ENCODE data around the gene AKT1S1.
"Not testable (repeated sequence)": the region's sequence is repeated elsewhere in the genome, so short reads cannot be mapped to it uniquely, and the experiment has no call there.

The AKT1S1 gene

GRCh38 chr19:49823472-49823871, 53.7 kb downstream of the AKT1S1 start:
- H3K4me3 ChIP-seq (ENCODE audit: low read depth, low read length): no peak overlapping the region
- no peak overlapping the region for H3K27ac ChIP-seq
- H3K4me1 ChIP-seq: peaks cover 3% of the 10 kb centered on the region
- H3K9me3 ChIP-seq (ENCODE audit: control insufficient read depth, low read length): no peaks in the 10 kb centered on the region
- H3K4me2 ChIP-seq (ENCODE audit: low read length): no peak overlapping the region
- H3K36me3 ChIP-seq (ENCODE audit: control insufficient read depth, insufficient read depth, low read length): no peaks in the 10 kb centered on the region
- no peak overlapping the region for H2AFZ ChIP-seq
- H3K9ac ChIP-seq: no peak overlapping the region
- TF ChIP-seq, protein P1, sequence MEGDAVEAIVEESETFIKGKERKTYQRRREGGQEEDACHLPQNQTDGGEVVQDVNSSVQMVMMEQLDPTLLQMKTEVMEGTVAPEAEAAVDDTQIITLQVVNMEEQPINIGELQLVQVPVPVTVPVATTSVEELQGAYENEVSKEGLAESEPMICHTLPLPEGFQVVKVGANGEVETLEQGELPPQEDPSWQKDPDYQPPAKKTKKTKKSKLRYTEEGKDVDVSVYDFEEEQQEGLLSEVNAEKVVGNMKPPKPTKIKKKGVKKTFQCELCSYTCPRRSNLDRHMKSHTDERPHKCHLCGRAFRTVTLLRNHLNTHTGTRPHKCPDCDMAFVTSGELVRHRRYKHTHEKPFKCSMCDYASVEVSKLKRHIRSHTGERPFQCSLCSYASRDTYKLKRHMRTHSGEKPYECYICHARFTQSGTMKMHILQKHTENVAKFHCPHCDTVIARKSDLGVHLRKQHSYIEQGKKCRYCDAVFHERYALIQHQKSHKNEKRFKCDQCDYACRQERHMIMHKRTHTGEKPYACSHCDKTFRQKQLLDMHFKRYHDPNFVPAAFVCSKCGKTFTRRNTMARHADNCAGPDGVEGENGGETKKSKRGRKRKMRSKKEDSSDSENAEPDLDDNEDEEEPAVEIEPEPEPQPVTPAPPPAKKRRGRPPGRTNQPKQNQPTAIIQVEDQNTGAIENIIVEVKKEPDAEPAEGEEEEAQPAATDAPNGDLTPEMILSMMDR (IDR thresholded peaks at IDR 0.05): no peak
- H3K27me3 ChIP-seq (ENCODE audit: control insufficient read depth, insufficient read depth, low read length): no peaks in the 10 kb centered on the region
- peaks cover 43% of the 10 kb centered on the region for H3K79me2 ChIP-seq

DNA sequence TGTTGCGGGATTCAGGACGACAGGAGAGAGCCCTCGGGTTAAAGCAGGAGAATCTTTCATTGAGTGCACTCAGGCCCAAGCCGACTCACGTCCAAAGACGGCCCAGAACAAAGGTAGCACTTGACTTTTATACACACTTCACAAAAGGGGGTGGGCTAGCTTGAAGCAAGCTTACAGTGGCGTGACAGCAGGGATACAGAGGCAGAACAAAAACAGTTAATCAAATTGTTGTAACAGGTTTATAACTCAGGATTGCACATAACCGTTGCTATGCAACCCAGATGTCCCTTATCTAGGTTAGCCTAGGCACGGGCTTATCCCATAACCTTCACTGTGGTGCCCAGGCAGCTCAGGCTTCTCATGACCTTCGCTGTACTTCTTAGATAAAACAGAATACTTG, 57.0 kb downstream of the AKT1S1 start:
- TF ChIP-seq, protein P1 (IDR thresholded peaks at IDR 0.05): no peak
- no peak overlapping the region for H3K4me2 ChIP-seq (ENCODE audit: low read length)
- peaks cover 3% of the 10 kb centered on the region for H3K4me1 ChIP-seq
- no peak overlapping the region for H3K9ac ChIP-seq
- H3K27ac ChIP-seq: no peak overlapping the region
- no peaks in the 10 kb centered on the region for H3K36me3 ChIP-seq (ENCODE audit: control insufficient read depth, insufficient read depth, low read length)
- peaks cover 37% of the 10 kb centered on the region for H3K79me2 ChIP-seq
- H3K9me3 ChIP-seq (ENCODE audit: control insufficient read depth, low read length): no peaks in the 10 kb centered on the region
- no peak overlapping the region for H3K4me3 ChIP-seq (ENCODE audit: low read depth, low read length)
- H2AFZ ChIP-seq: no peak overlapping the region
- H3K27me3 ChIP-seq (ENCODE audit: control insufficient read depth, insufficient read depth, low read length): no peaks in the 10 kb centered on the region

DNA sequence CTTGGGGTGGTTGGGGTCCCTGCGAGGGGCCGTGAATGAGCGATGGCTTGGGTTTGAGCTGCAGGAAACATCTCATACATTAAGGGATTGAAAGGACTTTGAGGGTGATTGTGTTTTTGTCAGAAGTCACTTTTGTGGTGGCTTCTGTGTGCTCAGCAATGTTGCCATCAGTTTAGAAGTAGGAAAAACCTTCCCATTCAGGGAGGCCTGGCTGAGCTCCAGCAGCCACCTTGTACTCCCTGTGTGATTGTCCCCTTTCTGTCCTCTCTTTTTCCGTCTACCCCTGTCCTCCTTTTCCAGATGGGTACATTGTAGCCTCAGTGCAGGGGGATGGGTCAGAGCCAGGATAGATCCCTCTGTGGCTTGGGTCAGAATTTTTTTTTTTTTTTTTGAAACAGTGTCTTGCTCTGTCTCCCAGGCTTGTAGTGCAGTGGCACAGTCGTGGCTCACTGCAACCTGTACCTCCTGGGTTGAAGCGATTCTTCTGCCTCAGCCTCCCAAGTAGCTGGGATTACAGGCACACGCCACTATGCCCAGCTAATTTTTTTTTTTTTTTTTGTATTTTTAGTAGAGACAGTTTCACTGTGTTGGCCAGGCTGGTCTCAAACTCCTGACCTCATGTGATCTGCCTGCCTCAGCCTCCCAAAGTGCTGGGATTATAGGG, 57.6 kb downstream of the AKT1S1 start:
- H3K27me3 ChIP-seq (ENCODE audit: control insufficient read depth, insufficient read depth, low read length); H3K4me1 ChIP-seq; H3K4me3 ChIP-seq (ENCODE audit: low read depth, low read length); H3K36me3 ChIP-seq (ENCODE audit: control insufficient read depth, insufficient read depth, low read length); H3K9ac ChIP-seq; H3K27ac ChIP-seq; H3K9me3 ChIP-seq (ENCODE audit: control insufficient read depth, low read length); H2AFZ ChIP-seq: not testable (repeated sequence)
- Histone ChIP-seq H3K79me2 (peaks cover 37% of the 10 kb centered on the region), H3K4me2 (ENCODE audit: low read length) (peak overlapping the region; percentile 97)
